Esophagus (tissue), 2 donors: ENCODE measurements around the gene MASP1. TPM values are rescaled to one million over a fixed set of nuclear protein-coding genes. Genes with fewer than 3 reads are reported as not detected.

Experiments
- H3K27ac ChIP-seq, 2 donors: one replicate each; pipeline ENCODE4 v1.5.1; 2013; ENCODE audit warnings: low read depth in 2 of 2, mild to moderate bottlenecking in 2 of 2, inconsistent platforms in 1 of 2, low read length in 1 of 2, moderate library complexity in 1 of 2
- H3K27me3 ChIP-seq, 2 donors: one replicate each; pipeline ENCODE4 v1.6.1; 2013; ENCODE audit warnings: low read length in 2 of 2, control low read depth in 1 of 2, mild to moderate bottlenecking in 1 of 2; ENCODE audit not compliant: insufficient read depth in 2 of 2, control insufficient read depth in 1 of 2
- H3K36me3 ChIP-seq, 2 donors: one replicate each; pipeline ENCODE4 v1.6.1; 2013; ENCODE audit warnings: low read length in 1 of 2; ENCODE audit not compliant: control insufficient read depth in 2 of 2, insufficient read depth in 2 of 2
- H3K4me1 ChIP-seq, 2 donors: one replicate each; pipeline ENCODE4 v1.6.1; 2013; ENCODE audit warnings: low read length in 1 of 2; ENCODE audit not compliant: control insufficient read depth in 2 of 2, insufficient read depth in 2 of 2
- H3K4me3 ChIP-seq, 2 donors: one replicate each; pipeline ENCODE4 v1.5.1; 2013; ENCODE audit warnings: low read length in 2 of 2, mild to moderate bottlenecking in 2 of 2, low read depth in 1 of 2, moderate library complexity in 1 of 2
- H3K9me3 ChIP-seq, 2 donors: one replicate each; pipeline ENCODE4 v1.6.1; 2013; ENCODE audit warnings: mild to moderate bottlenecking in 2 of 2, low read depth in 1 of 2, low read length in 1 of 2, moderate library complexity in 1 of 2; ENCODE audit not compliant: control insufficient read depth in 2 of 2, insufficient read depth in 1 of 2
- WGBS, 2 donors: extraction: QIAGEN DNeasy Blood & Tissue Kit; methylation state at CpG; one replicate each; pipeline ENCODE4 v1.1.7; 2013; 5-methylcytosine and 5-hydroxymethylcytosine counted together
- polyA plus RNA-seq, 2 donors: library from polyadenylated mRNA; stranded (reverse); fragments of 200-250 nt; gene quantifications; one replicate each; pipeline ENCODE4 v1.2.3, GENCODE V29; 2013
- donor health status: healthy with polysubstance abuse.
- donor health status: Bipolar disorder and iron deficiency.

The MASP1 gene
- polyA plus RNA-seq, 2 donors = 0.14 to 0.93 TPM

DNA sequence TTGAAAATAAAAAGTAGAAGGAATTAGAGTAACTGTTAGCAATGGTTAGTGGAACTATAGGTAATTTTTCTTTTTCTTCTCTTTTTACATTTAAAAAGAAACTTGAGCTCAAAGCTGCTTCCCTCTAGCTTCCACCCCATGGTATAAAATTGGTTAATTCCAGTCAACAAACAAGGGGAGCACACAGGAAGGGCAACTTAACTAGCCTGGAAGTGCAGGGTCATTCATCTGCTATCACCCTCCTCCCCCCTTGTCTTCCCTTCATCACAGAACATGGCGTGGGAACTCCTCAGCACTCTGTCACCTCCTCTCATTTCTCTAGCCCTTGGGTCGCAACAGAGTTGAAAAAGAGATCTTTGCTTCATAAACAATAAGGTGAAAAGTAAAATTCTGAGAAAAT is 20.0 kb downstream of the MASP1 start:
- H3K4me3 ChIP-seq = no peak overlapping the region
- no peaks in the 10 kb centered on the region for H3K9me3 ChIP-seq
- no peaks in the 10 kb centered on the region for H3K36me3 ChIP-seq
- H3K4me1 ChIP-seq = no peaks in the 10 kb centered on the region
- 73 to 85% methylated on average over 2 of the region's 2 CpGs for WGBS, 2 donors
- no peaks in the 10 kb centered on the region for H3K27me3 ChIP-seq
- H3K27ac ChIP-seq = no peak overlapping the region

- Histone ChIP-seq H3K27me3 (no peaks in the 10 kb centered on the region), H3K9me3 (no peaks in the 10 kb centered on the region), H3K4me3 (no peak overlapping the region), H3K4me1 (no peaks in the 10 kb centered on the region), H3K36me3 (no peaks in the 10 kb centered on the region), H3K27ac (no peak overlapping the region)
These were observed 22.1 kb downstream of the MASP1 start for GRCh38 chr3:187269486-187269885.

DNA sequence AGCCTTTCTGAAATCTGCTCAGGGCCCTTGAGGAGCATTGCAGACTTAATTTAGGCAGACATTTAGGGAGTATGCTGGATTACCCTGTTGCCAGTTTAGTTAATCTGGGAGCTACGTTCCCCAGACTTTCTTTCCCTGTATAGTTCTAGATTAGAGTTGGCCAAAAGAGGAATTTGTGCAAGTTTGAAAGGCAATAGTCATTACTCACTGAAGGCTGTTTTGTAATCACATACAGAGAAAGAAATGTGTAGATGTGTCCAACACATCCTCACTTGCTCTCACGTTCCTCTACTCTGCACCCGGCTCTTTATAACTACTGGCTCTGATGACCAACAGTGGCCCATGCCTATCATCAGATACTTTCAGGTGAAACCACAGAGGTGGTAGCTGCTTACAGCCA is 24.2 kb downstream of the MASP1 start:
- H3K27me3 ChIP-seq = no peaks in the 10 kb centered on the region

DNA sequence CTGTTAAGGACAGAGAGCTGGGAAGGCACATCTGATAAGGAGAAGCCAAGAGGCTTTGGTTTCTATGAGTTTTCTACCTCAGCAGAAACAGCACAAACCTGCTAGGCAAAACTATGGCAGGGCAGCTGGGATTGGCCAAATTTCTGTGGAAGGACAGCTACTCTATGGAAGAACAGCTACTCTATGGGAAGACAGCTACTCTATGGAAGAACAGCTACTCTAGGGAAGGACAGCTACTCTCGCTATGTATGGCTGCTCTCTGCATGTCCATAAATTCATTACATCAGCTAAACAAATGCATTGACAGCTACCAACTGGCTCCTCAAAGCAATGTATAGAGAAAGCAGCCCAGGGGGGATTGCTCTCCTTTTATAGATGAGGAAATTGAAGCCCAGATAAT is 24.8 kb downstream of the MASP1 start:
- no peak overlapping the region for H3K27ac ChIP-seq
- H3K4me3 ChIP-seq = no peak overlapping the region
- H3K4me1 ChIP-seq = peaks cover 0 to 2% of the 10 kb centered on the region in 2 donors
- no peaks in the 10 kb centered on the region for H3K9me3 ChIP-seq
- no peaks in the 10 kb centered on the region for H3K27me3 ChIP-seq
- WGBS, 2 donors = 91 to 94% methylated on average over 1 of the region's 1 CpG
- H3K36me3 ChIP-seq = no peaks in the 10 kb centered on the region

More for the DNA sequence above, 24.2 kb downstream of the MASP1 start:
- H3K4me1 ChIP-seq = peaks cover 0 to 2% of the 10 kb centered on the region in 2 donors
- no peaks in the 10 kb centered on the region for H3K9me3 ChIP-seq
- no peaks in the 10 kb centered on the region for H3K36me3 ChIP-seq
- no peak overlapping the region for H3K4me3 ChIP-seq
- 68 to 77% methylated on average over 3 of the region's 3 CpGs for WGBS, 2 donors
- no peak overlapping the region for H3K27ac ChIP-seq

- Histone ChIP-seq H3K9me3 (no peaks in the 10 kb centered on the region), H3K27me3 (no peaks in the 10 kb centered on the region), H3K4me1 (peaks cover 0 to 2% of the 10 kb centered on the region in 2 donors), H3K36me3 (no peaks in the 10 kb centered on the region), H3K27ac (no peak overlapping the region), H3K4me3 (no peak overlapping the region)
- WGBS, 2 donors = 59 to 75% methylated on average over 2 of the region's 2 CpGs
These were observed 26.0 kb downstream of the MASP1 start for GRCh38 chr3:187265461-187265955.

DNA sequence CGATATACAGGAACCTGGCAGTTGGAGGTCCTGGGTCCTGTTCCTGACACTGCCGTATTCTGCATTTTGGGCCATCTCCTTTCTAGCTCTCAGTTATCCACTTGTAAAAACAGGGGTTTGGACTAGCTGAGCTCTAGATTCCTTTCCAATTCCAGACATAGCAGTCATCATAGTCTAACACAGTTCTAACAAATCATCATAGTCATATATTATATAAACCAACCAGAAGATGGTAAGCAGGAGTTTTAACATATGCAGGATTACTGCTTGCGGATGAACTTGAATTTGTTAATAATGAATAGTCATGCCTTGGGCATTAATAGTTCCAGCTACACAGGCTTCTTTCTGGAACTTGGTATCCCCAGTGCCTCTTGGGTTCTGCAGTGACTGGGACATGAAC is 26.6 kb downstream of the MASP1 start:
- H3K4me1 ChIP-seq = peaks cover 0 to 2% of the 10 kb centered on the region in 2 donors
- H3K27me3 ChIP-seq = no peaks in the 10 kb centered on the region
- H3K27ac ChIP-seq = no peak overlapping the region
- H3K4me3 ChIP-seq = no peak overlapping the region
- no peaks in the 10 kb centered on the region for H3K36me3 ChIP-seq
- 84 to 89% methylated on average over 3 of the region's 3 CpGs for WGBS, 2 donors
- H3K9me3 ChIP-seq = no peaks in the 10 kb centered on the region

DNA sequence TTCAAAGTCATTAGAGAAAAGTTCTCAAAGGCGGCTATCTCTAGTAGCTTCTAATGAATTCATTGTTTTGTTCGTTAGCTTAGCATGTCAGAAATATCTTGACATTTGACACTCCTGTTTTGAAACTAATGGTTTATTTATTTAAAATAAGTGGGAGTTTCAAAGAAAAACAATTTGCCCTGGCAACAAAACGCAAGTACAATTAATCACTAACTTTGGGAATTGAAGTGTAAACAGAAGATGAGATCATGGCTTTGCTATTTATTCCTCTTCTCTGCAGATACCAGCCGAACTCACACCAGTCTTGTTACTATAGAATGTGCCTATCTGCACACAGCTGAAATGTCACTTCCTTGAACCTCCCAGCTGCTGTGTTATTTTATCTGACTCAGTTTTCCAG is 27.5 kb downstream of the MASP1 start:
- Histone ChIP-seq H3K27me3 (no peaks in the 10 kb centered on the region), H3K4me1 (peaks cover 0 to 2% of the 10 kb centered on the region in 2 donors), H3K4me3 (no peak overlapping the region), H3K27ac (no peak overlapping the region), H3K36me3 (no peaks in the 10 kb centered on the region), H3K9me3 (no peaks in the 10 kb centered on the region)
- 25 to 27% methylated on average over 4 of the region's 4 CpGs for WGBS, 2 donors

- no peak overlapping the region for H3K4me3 ChIP-seq
- peaks cover 0 to 2% of the 10 kb centered on the region in 2 donors for H3K4me1 ChIP-seq
- no peak overlapping the region for H3K27ac ChIP-seq
- H3K27me3 ChIP-seq = no peaks in the 10 kb centered on the region
- H3K9me3 ChIP-seq = no peaks in the 10 kb centered on the region
- H3K36me3 ChIP-seq = no peaks in the 10 kb centered on the region
These were observed 28.3 kb downstream of the MASP1 start for GRCh38 chr3:187263270-187263669.

DNA sequence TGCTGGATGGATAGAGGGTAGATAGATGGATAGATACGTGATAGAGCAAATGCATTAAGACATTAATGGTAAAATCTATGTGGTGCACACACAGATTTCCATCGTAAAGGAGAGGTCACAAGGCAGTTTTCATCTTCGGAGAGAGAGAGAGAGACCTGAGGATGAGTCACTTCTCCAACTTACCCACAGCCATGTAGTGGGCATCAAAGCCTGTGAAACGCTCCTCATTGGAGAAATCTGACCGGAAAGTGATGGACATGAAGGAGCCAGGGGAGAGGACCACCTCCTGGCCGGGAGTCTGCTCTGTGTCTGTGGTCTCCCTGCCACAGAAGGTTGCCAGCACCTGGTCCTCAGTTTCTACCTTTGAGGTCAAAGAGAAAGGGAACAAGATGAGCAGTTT is 29.2 kb downstream of the MASP1 start:
- peaks cover 0 to 2% of the 10 kb centered on the region in 2 donors for H3K4me1 ChIP-seq
- no peak overlapping the region for H3K4me3 ChIP-seq
- no peaks in the 10 kb centered on the region for H3K9me3 ChIP-seq
- no peaks in the 10 kb centered on the region for H3K36me3 ChIP-seq
- H3K27me3 ChIP-seq = no peaks in the 10 kb centered on the region
- H3K27ac ChIP-seq = no peak overlapping the region
- WGBS, 2 donors = 83 to 91% methylated on average over 6 of the region's 6 CpGs

DNA sequence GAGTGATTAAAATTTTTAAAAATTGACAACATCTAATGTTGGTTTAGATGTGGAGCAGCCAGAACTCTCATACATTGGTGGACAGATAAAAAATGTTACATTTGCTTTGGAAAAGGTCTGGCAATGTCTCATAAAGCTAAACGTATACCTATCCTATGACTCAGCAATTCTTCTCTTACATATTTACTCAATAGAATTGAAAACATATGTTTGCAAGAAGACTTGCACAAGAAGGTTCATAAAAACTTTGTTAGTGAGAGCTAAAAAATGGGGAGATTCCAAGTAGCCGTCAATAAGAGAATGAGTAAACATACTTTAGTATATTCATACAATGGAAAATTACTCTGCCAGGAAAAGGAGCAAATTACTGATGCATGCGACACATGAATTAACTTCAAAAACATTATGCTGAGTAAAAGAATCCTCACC is 30.0 kb downstream of the MASP1 start:
- Histone ChIP-seq H3K4me3 (no peak overlapping the region), H3K27me3 (no peaks in the 10 kb centered on the region), H3K4me1 (peaks cover 0 to 2% of the 10 kb centered on the region in 2 donors), H3K9me3 (no peaks in the 10 kb centered on the region), H3K36me3 (no peaks in the 10 kb centered on the region), H3K27ac (no peak overlapping the region)
- 63 to 70% methylated on average over 3 of the region's 3 CpGs for WGBS, 2 donors
